Mucosa of rectum (tissue), 2 donors: ENCODE results near the gene NT5DC3.
A peak's percentile ranks its signal among the peaks of the same experiment; 100 is the strongest.

Experiments
- H3K27ac ChIP-seq, 2 donors: one replicate each; pipeline ENCODE4 v1.7.0; 2013; ENCODE audit warnings: inconsistent platforms in 2 of 2, low read depth in 2 of 2, low read length in 2 of 2
- H3K27me3 ChIP-seq, 2 donors: one replicate each; pipeline ENCODE4 v1.7.0; 2013; ENCODE audit warnings: low read length in 2 of 2; ENCODE audit not compliant: control insufficient read depth in 2 of 2, insufficient read depth in 2 of 2
- H3K36me3 ChIP-seq, 2 donors: one replicate each; pipeline ENCODE4 v1.7.0; 2013; ENCODE audit warnings: low read length in 2 of 2; ENCODE audit not compliant: control insufficient read depth in 2 of 2, insufficient read depth in 2 of 2
- H3K4me1 ChIP-seq, 2 donors: one replicate each; pipeline ENCODE4 v1.7.0; 2013; ENCODE audit warnings: low read length in 2 of 2, mild to moderate bottlenecking in 1 of 2; ENCODE audit not compliant: control insufficient read depth in 2 of 2, insufficient read depth in 2 of 2
- H3K4me3 ChIP-seq, 2 donors: one replicate each; pipeline ENCODE4 v1.7.0; 2013; ENCODE audit warnings: low read length in 2 of 2
- H3K9ac ChIP-seq, 2 donors: one replicate each; pipeline ENCODE4 v1.7.0; 2013; ENCODE audit warnings: low read length in 2 of 2, low read depth in 1 of 2, mild to moderate bottlenecking in 1 of 2
- H3K9me3 ChIP-seq, 2 donors: one replicate each; pipeline ENCODE4 v1.7.0; 2013; ENCODE audit warnings: low read length in 2 of 2; ENCODE audit not compliant: control insufficient read depth in 2 of 2
- donor health status: healthy.
- donor health status: Normal muscosa, but diverticular disease.

NT5DC3 gene

GRCh38 chr12:103840876-103841689 lies at the start of gene NT5DC3:
Gene NT5DC3 (minus strand): TSS chr12:103841234. CDS start chr12:103841156, 78 bp downstream.
- Histone ChIP-seq H3K36me3 (no peaks in the 10 kb centered on the region), H3K4me1 (peaks cover 9 to 16% of the 10 kb centered on the region in 2 donors), H3K9ac (peak within 1 kb of the TSS; percentile 41 to 80), H3K9me3 (no peaks in the 10 kb centered on the region), H3K27ac (peak within 1 kb of the TSS; percentile 63 to 83), H3K27me3 (no peaks in the 10 kb centered on the region), H3K4me3 (peak within 1 kb of the TSS; percentile 79 to 80)

- H3K36me3 ChIP-seq, result no peaks in the 10 kb centered on the region
- H3K9ac ChIP-seq, result no peak overlapping the region
- H3K4me1 ChIP-seq, result no peaks in the 10 kb centered on the region
- no peak overlapping the region for H3K27ac ChIP-seq
- no peaks in the 10 kb centered on the region for H3K27me3 ChIP-seq
- H3K4me3 ChIP-seq, result no peak overlapping the region
- no peaks in the 10 kb centered on the region for H3K9me3 ChIP-seq
These were observed 46.7 kb upstream of the NT5DC3 start for GRCh38 chr12:103887738-103888137.

DNA sequence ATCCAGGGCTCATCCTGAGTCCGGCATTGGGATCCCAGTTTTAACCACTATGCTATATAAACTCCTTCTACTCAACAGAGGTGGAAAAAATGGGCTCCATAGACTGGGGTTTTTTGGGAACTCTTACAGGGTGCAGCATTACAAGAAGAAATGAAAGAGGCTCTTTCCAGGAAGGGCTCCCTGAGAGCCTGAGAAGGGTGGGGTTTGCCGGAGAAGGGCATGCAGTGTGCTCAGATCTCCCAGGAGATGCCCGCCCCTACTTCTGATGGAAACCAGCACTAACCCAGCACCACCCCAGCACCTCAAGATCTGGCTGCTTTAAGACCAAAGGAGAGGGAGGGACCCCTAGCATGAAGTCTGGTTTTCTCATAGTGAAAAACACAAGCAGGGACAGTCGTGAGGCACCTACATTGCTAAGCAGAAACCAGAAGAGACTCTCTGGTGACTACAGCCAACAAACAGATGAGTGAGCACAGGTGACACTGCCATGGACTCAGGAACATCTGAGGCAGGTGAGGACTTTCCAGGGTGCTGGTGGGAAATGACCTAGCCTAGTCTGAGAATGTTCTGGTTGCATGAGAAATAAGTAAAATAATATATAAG lies 45.3 kb upstream of the NT5DC3 start:
- Histone ChIP-seq H3K27me3 (no peaks in the 10 kb centered on the region), H3K4me1 (no peaks in the 10 kb centered on the region), H3K9me3 (no peaks in the 10 kb centered on the region), H3K9ac (no peak overlapping the region), H3K36me3 (no peaks in the 10 kb centered on the region), H3K27ac (no peak overlapping the region), H3K4me3 (no peak overlapping the region)

DNA sequence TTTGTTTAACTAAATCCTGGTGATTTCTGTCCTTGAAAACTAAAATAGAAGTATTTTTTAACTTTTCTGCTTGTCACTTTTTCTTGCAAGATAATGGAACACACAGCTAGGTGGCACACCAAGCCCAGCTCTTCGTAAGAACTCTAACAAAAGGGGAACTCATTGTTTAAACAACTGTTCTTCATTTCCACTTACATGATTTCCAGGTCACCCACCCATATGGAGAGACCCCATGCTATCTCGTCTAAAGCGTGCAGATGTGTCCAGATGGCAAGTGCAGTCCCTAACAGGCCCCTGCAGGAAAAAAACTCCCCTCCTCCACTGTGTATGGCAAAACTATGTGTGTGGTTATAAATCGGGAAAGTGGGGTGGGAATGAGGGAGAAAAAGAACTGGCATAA lies 43.3 kb upstream of the NT5DC3 start:
- H3K36me3 ChIP-seq, result no peaks in the 10 kb centered on the region
- no peak overlapping the region for H3K4me3 ChIP-seq
- H3K4me1 ChIP-seq, result no peaks in the 10 kb centered on the region
- no peaks in the 10 kb centered on the region for H3K27me3 ChIP-seq
- no peak overlapping the region for H3K27ac ChIP-seq
- no peak overlapping the region for H3K9ac ChIP-seq
- H3K9me3 ChIP-seq, result no peaks in the 10 kb centered on the region

DNA sequence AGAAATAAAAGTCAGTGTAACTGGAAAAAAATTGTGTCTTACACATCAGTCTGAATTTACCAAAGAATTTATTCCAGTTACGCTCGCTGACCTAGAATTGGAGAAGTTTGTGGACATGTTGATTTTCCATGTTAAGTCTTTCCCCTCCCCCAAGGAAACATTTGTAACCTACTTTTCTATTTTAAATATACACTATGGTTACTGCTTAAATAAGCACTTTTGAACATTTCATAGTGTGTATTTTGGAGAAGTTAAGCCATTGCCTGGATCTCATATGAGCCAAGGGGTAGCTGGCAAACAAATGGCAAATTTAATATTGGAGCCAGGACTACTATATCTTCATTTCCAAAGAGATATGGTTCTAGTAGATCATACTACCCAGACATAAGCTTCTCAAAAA lies 42.9 kb upstream of the NT5DC3 start:
- Histone ChIP-seq H3K9me3 (no peaks in the 10 kb centered on the region), H3K27ac (no peak overlapping the region), H3K9ac (no peak overlapping the region), H3K27me3 (no peaks in the 10 kb centered on the region), H3K36me3 (no peaks in the 10 kb centered on the region), H3K4me1 (no peaks in the 10 kb centered on the region), H3K4me3 (no peak overlapping the region)

- H3K9me3 ChIP-seq, result no peaks in the 10 kb centered on the region
- no peaks in the 10 kb centered on the region for H3K4me1 ChIP-seq
- no peak overlapping the region for H3K27ac ChIP-seq
- no peaks in the 10 kb centered on the region for H3K27me3 ChIP-seq
- no peaks in the 10 kb centered on the region for H3K36me3 ChIP-seq
- no peak overlapping the region for H3K4me3 ChIP-seq
- no peak overlapping the region for H3K9ac ChIP-seq
These were observed 42.0 kb upstream of the NT5DC3 start for GRCh38 chr12:103882861-103883596.

DNA sequence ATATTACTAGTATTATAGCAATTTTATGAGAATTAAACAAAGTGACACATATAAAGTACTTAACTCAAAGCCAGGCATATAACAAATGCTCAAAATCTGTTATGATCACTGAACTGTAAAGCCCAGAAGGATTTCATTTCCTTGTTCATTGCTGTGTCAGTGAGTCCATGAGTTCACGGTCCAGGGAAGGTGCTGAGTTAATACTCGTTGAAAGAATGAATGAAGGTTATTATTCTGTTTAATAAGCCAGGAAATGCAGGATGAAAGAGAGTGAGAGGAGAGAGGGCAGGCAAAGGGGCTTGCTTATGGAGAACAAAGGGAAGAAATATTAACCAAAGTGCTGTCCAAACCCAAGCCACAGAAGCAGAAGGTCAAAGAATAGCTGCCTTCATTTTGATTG lies 40.2 kb upstream of the NT5DC3 start:
- Histone ChIP-seq H3K9ac (no peak overlapping the region), H3K27ac (no peak overlapping the region), H3K4me1 (no peaks in the 10 kb centered on the region)

DNA sequence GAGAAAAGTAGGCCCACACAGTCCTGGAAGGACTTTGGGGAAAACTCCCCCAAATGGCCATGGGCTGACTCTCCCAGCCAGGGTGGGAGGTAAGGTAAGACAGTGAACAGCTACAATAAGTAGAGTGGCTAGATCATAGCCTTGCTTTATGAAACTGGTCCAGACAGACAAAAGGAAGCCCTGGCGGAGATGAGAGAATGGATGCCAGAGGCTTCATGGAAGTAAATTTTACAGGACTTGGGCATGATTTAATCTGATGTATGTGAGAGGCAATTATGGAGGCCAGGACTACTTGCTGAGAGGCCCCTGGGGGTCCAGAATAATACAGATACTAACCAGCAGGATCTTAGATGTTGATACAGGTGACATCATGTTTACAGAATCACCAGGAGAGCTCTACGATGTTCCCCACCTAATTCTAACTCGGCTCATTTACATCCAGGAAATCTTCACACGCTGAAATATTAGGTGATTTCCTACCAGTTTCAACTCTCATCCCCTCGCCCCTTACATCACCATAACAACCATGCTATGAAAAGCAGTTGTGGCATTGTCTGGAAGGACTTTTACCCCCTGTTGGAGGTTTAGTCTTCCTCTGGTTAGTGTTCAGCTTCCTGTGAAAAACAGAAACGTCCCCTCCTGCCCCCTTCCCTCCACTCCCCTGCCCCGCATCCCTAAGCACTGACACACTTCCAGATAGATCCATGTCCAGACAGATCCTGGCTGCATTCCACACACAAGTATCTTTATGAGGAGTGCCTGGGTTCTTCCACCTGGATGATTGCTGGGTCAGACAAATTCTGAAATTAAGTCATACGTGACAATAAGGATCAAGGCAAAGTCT lies 39.5 kb upstream of the NT5DC3 start:
- H3K27me3 ChIP-seq, result no peaks in the 10 kb centered on the region
- no peaks in the 10 kb centered on the region for H3K4me1 ChIP-seq
- H3K9me3 ChIP-seq, result no peaks in the 10 kb centered on the region
- no peak overlapping the region for H3K27ac ChIP-seq
- no peak overlapping the region for H3K9ac ChIP-seq
- no peaks in the 10 kb centered on the region for H3K36me3 ChIP-seq
- no peak overlapping the region for H3K4me3 ChIP-seq

More for the DNA sequence above, 40.2 kb upstream of the NT5DC3 start:
- H3K27me3 ChIP-seq, result no peaks in the 10 kb centered on the region
- no peaks in the 10 kb centered on the region for H3K9me3 ChIP-seq
- no peak overlapping the region for H3K4me3 ChIP-seq
- no peaks in the 10 kb centered on the region for H3K36me3 ChIP-seq

DNA sequence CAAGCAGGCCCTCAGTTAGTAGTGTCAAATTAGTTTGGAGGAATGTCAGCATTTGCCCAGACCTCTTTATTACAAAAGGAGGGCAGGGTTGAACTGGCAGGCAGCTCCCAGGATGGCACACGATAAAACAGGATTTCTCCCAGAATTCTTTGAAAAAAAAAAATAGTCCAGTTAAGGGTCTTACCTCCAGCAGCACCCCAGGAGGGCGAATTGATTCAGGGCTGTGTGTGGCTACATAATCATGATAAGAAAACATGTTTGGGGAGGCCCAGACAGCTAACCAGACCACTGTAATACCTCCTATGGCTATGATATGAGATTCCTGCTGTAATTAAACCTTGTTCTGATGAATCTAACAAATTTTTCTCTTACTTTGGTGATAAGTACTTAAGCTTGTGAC lies 38.8 kb upstream of the NT5DC3 start:
- H3K9me3 ChIP-seq, result no peaks in the 10 kb centered on the region
- no peak overlapping the region for H3K4me3 ChIP-seq
- H3K4me1 ChIP-seq, result no peaks in the 10 kb centered on the region
- H3K9ac ChIP-seq, result no peak overlapping the region
- no peak overlapping the region for H3K27ac ChIP-seq
- no peaks in the 10 kb centered on the region for H3K27me3 ChIP-seq
- H3K36me3 ChIP-seq, result no peaks in the 10 kb centered on the region
